HCT116 (cell line): ENCODE data around the gene DRAP1.
A peak's percentile ranks its signal among the peaks of the same experiment; 100 is the strongest.

Source experiments
- ATF3 ChIP-seq: IDR thresholded peaks from 2 replicates; pipeline ENCODE4 v1.6.1; 2012
- CEBPB ChIP-seq: IDR thresholded peaks from 2 replicates; pipeline ENCODE4 v1.6.1; 2012; ENCODE audit warnings: low read depth
- CTCF ChIP-seq, 3 experiments: fragments of 200-600 bp in 1 of 3; sonication (generic) in 1 of 3; IDR thresholded peaks in 2 of 3; conservative IDR thresholded peaks in 1 of 3; 2 replicates each; pipeline ENCODE4 v1.5.1; 2012 to 2017; ENCODE audit warnings: low read depth in 2 of 3, low read length in 2 of 3, antibody characterized with exemption in 1 of 3, borderline replicate concordance in 1 of 3, control low read depth in 1 of 3, mild to moderate bottlenecking in 1 of 3, mixed read lengths in 1 of 3, mixed run types in 1 of 3, moderate library complexity in 1 of 3; ENCODE audit not compliant: insufficient read depth in 1 of 3
- EGR1 ChIP-seq: IDR thresholded peaks from 2 replicates; pipeline ENCODE4 v1.6.1; 2012; ENCODE audit warnings: low read depth
- EZH2 ChIP-seq: fragments of 200-600 bp; sonication (generic); IDR thresholded peaks from 2 replicates; pipeline ENCODE4 v1.6.1; 2017; ENCODE audit warnings: antibody characterized with exemption, mixed run types
- JUND ChIP-seq: IDR thresholded peaks from 2 replicates; pipeline ENCODE4 v1.6.1; 2012
- POLR2A ChIP-seq: IDR thresholded peaks from 2 replicates; pipeline ENCODE4 v1.7.0; 2011; ENCODE audit warnings: borderline replicate concordance; ENCODE audit not compliant: insufficient read depth, insufficient read length; ENCODE audit errors: extremely low read depth
- POLR2AphosphoS5 ChIP-seq: IDR thresholded peaks from 2 replicates; pipeline ENCODE4 v1.6.1; 2011; ENCODE audit warnings: mild to moderate bottlenecking, low read depth, low read length, moderate library complexity
- RAD21 ChIP-seq: IDR thresholded peaks from 2 replicates; pipeline ENCODE4 v1.6.1; 2012; ENCODE audit warnings: low read depth, mild to moderate bottlenecking
- REST ChIP-seq: IDR thresholded peaks from 2 replicates; pipeline ENCODE4 v1.6.1; 2012; ENCODE audit warnings: low read depth
- YY1 ChIP-seq: IDR thresholded peaks from 2 replicates; pipeline ENCODE4 v1.6.1; 2011; ENCODE audit warnings: low read length, low read depth, moderate library complexity, mild to moderate bottlenecking; ENCODE audit not compliant: insufficient replicate concordance; ENCODE audit errors: extremely low read depth
- ZBTB33 ChIP-seq: IDR thresholded peaks from 2 replicates; pipeline ENCODE4 v1.6.1; 2011; ENCODE audit warnings: mild to moderate bottlenecking, low read length, moderate library complexity; ENCODE audit not compliant: insufficient replicate concordance; ENCODE audit errors: extremely low read depth
- ZNF274 ChIP-seq: fragments of 200-500 bp; sonication (Bioruptor generic); IDR thresholded peaks from 2 replicates; pipeline ENCODE4 v1.6.1; 2014; ENCODE audit warnings: mild to moderate bottlenecking, low read depth, low read length, inconsistent platforms

GRCh38 chr11:65911682-65912568 is 7.3 kb upstream of the DRAP1 start:
- TF ChIP-seq ZNF274 = no peak
- peak; percentile 52 for TF ChIP-seq POLR2A
- TF ChIP-seq CTCF (IDR thresholded peaks at IDR 0.05 in 2 of 3, conservative IDR thresholded peaks at IDR 0.05 in 1 of 3; ENCODE audit: borderline replicate concordance in 1 of 3, insufficient read depth in 1 of 3, low read depth in 2 of 3, low read length in 2 of 3) = peak in 2 of 3 experiments; percentile 40 to 44; a peak in 4 of 6 replicates
- TF ChIP-seq EZH2 = no peak
- TF ChIP-seq JUND = no peak
- no peak for TF ChIP-seq EGR1
- TF ChIP-seq ZBTB33 = no peak
- TF ChIP-seq YY1 = peak; percentile 22
- TF ChIP-seq POLR2AphosphoS5 = peak; percentile 71
- TF ChIP-seq ATF3 = no peak
- TF ChIP-seq CEBPB = no peak
- TF ChIP-seq RAD21 = no peak
- no peak for TF ChIP-seq REST
